ENCODE data around the gene PLA2G6.

DNA sequence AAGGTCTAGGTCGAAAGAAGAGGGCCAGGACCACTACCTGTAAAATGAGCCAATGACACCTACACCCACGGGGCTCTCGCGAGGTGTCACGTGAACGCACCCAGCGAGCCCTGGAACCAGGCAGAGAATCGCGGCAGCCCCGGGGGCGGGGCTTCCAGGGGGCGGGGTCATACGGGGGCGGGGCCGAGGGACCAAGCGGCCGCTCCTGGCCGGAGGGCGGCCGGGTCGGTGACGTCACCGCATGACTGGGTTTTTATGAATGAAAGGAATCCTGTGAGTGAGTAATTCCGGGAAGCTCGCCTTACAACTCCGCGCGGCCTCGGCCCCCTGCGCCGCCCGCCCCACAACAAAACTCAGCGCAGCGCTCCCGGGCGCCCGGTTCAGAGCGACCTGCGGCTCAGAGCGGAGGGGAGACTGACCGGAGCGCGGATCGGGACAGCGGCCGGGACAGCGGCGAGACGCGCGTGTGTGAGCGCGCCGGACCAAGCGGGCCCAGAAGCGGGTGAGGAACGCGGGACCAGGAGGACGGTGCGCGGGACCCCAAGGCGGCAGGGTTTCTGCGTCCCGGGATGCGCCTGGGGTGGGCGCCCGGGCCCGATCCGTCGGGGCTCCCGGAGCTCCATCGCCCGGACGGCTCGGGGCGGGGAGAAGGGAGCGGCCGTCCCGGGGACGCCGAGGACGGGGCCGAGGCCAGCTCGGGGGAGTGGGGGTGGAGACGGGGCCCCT lies 20.2 kb upstream of the PLA2G6 start, which contains the start of gene MAFF:
- TF ChIP-seq, protein P1, sequence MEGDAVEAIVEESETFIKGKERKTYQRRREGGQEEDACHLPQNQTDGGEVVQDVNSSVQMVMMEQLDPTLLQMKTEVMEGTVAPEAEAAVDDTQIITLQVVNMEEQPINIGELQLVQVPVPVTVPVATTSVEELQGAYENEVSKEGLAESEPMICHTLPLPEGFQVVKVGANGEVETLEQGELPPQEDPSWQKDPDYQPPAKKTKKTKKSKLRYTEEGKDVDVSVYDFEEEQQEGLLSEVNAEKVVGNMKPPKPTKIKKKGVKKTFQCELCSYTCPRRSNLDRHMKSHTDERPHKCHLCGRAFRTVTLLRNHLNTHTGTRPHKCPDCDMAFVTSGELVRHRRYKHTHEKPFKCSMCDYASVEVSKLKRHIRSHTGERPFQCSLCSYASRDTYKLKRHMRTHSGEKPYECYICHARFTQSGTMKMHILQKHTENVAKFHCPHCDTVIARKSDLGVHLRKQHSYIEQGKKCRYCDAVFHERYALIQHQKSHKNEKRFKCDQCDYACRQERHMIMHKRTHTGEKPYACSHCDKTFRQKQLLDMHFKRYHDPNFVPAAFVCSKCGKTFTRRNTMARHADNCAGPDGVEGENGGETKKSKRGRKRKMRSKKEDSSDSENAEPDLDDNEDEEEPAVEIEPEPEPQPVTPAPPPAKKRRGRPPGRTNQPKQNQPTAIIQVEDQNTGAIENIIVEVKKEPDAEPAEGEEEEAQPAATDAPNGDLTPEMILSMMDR (conservative IDR thresholded peaks at IDR 0.05; ENCODE audit: low read length): no peak
- TF ChIP-seq EZH2phosphoT487 (IDR thresholded peaks at IDR 0.05; ENCODE audit: borderline replicate concordance): no peak

All from Loucy (cell line).